Kidney epithelial cell (primary cell): ENCODE measurements around the gene CLCA1. TPM values are rescaled to one million over a fixed set of nuclear protein-coding genes. Genes with fewer than 3 reads are reported as not detected.

Experiments used
- DNase-seq: peaks from one replicate; pipeline ENCODE4 v3.0.0-alpha.2; 2010; ENCODE audit warnings: low read depth
- H3K27me3 ChIP-seq: 2 replicates; pipeline ENCODE4 v1.6.0; 2011; ENCODE audit warnings: low read length; ENCODE audit not compliant: control insufficient read depth, insufficient read depth
- H3K36me3 ChIP-seq: 2 replicates; pipeline ENCODE4 v1.5.1; 2011; ENCODE audit warnings: low read length; ENCODE audit not compliant: control insufficient read depth, insufficient read depth
- H3K4me3 ChIP-seq: 2 replicates; pipeline ENCODE4 v1.5.1; 2011; ENCODE audit warnings: low read depth, mild to moderate bottlenecking, control low read depth, low read length
- total RNA-seq: library from RNA; depleted of rRNA; stranded (reverse); fragments of >200 nt; gene quantifications from 2 replicates; pipeline ENCODE4 v1.2.3, GENCODE V29; 2015
- TF ChIP-seq, protein P1 (sequence below): IDR thresholded peaks from 2 replicates; pipeline ENCODE4 v1.5.1; 2011; ENCODE audit warnings: mild to moderate bottlenecking, moderate library complexity, low read length, control low read depth, inconsistent platforms; ENCODE audit not compliant: insufficient read depth, poor library complexity, severe bottlenecking

The CLCA1 gene
- total RNA-seq, 1 donor from 2014 or later, result not detected

DNA sequence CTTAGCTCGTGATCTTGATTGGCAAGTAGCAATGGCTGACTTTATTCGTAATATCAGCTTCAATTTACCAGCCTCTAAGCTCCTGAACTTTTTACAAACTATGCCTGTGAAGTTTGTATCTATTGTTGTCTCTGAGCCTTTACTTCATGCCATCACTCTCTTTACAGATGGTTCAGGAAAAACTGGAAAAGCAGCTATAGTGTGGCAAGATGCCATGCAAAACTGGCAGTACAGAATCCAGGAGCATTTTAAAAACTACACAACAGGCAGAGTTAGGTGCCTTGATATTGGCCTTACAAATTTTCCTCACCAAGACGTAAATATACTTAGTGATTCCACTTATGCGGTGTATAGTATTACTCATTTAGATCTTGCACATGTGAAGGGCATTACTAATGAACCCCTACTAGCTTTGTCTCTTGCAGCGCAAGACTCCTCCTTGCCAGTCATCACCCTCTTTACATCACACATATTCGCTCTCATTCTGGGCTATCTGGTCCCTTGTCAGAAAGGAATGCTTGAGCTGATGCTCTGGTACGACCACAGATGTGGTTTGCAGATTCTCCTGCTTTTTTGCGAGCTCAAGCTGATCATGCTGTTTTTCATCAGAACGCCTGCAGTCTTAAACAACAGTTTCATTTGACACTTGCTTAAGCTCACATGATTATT, 36.3 kb downstream of the CLCA1 start:
- no peak for DNase-seq
- H3K36me3 ChIP-seq, result no peaks in the 10 kb centered on the region
- TF ChIP-seq, protein P1, sequence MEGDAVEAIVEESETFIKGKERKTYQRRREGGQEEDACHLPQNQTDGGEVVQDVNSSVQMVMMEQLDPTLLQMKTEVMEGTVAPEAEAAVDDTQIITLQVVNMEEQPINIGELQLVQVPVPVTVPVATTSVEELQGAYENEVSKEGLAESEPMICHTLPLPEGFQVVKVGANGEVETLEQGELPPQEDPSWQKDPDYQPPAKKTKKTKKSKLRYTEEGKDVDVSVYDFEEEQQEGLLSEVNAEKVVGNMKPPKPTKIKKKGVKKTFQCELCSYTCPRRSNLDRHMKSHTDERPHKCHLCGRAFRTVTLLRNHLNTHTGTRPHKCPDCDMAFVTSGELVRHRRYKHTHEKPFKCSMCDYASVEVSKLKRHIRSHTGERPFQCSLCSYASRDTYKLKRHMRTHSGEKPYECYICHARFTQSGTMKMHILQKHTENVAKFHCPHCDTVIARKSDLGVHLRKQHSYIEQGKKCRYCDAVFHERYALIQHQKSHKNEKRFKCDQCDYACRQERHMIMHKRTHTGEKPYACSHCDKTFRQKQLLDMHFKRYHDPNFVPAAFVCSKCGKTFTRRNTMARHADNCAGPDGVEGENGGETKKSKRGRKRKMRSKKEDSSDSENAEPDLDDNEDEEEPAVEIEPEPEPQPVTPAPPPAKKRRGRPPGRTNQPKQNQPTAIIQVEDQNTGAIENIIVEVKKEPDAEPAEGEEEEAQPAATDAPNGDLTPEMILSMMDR, result no peak
- H3K4me3 ChIP-seq, result no peak overlapping the region
- H3K27me3 ChIP-seq, result no peaks in the 10 kb centered on the region

DNA sequence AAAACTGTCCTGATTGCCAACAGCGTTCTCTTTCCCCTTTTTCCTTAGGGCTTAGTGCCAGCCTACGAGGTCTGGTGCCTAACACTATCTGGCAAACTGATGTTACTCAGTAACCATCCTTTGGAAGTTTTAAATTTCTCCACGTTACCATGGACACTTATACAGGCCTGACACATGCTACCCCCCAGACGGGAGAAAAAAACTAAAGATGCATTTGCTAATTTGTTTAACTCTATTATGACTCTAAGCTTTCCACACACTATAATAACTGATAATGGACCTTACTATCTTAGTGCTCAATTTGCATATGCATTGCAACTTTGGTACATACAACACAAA, 36.8 kb downstream of the CLCA1 start:
- no peak for DNase-seq
- Histone ChIP-seq H3K27me3 (no peaks in the 10 kb centered on the region), H3K36me3 (no peaks in the 10 kb centered on the region), H3K4me3 (no peak overlapping the region)
- TF ChIP-seq, protein P1, result no peak

DNA sequence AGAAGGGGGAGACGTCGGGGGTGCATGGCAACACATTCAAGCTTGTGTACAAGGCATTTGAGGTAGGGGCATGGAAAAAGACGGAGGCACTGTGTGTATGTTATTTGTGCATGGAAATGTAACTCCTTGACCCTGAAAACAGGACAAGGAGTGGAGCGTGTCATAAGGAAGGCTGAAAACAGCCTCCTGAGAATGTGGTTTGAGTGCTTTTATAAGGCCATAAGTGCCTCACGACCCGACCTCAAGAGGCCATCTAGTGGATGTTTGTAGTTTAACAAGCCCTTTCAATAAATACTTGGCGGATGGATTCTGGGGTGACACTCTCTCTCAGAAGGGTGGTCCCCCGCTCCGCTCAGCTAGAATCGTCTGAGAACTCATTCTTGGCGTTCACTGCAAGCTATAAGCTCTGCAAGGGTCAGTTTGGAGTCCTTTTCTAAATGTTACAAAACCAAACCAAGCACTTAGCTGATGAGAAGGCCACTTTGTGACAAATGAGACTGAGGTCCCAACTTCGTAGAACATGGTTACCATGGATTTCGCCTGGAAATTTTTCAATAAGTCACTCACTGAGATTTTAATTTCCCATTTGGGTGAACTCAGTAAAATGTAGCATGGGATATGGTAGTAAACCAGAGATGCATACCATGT, 39.3 kb downstream of the CLCA1 start:
- Histone ChIP-seq H3K27me3 (no peaks in the 10 kb centered on the region), H3K4me3 (no peak overlapping the region), H3K36me3 (no peaks in the 10 kb centered on the region)
- no peak for DNase-seq
- TF ChIP-seq, protein P1, result peak; percentile 48

DNA sequence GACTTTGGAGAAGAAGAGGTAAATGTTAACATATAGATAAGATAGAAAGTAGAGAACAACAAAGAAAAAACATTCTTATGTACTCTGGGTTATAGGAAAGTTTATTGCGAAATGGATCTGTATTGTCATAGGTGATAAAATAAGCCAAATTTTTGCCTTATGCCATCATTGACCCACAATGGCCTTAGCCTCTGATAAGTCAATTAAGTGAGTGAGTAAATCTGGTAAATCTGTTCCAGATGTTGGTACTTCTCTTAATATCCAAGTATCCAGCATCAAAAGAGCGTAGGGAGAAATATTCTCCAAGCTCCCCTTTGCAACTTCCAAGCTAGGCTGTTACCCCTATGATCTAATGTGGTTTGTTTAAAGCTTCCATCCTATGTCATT, 39.8 kb downstream of the CLCA1 start:
- H3K27me3 ChIP-seq, result no peaks in the 10 kb centered on the region
- DNase-seq, result no peak

DNA sequence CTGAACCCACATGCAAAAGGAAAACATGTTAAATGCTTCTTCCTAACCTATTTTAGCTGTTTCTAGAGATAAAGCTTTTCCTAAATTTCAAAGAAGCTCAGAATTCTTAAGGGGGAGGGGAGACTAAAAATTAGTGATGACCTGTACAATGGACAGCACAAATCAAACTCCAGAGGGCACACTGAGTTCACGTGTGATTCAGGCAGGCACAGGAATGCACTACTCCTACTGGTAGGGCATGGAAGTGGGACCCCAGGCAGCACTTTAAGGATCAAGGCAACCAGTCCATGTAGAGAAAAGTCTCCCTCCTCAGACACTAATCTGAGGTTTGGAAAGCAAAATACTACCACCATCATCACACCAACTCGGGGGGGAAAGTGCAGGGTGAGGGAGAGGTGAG, 46.9 kb downstream of the CLCA1 start:
- DNase-seq, result no peak
- Histone ChIP-seq H3K36me3 (no peaks in the 10 kb centered on the region), H3K27me3 (no peaks in the 10 kb centered on the region), H3K4me3 (no peak overlapping the region)
- TF ChIP-seq, protein P1, result peak; percentile 49

More for the DNA sequence above, 39.8 kb downstream of the CLCA1 start:
- H3K4me3 ChIP-seq, result no peak overlapping the region
- TF ChIP-seq, protein P1, result no peak
- no peaks in the 10 kb centered on the region for H3K36me3 ChIP-seq

DNA sequence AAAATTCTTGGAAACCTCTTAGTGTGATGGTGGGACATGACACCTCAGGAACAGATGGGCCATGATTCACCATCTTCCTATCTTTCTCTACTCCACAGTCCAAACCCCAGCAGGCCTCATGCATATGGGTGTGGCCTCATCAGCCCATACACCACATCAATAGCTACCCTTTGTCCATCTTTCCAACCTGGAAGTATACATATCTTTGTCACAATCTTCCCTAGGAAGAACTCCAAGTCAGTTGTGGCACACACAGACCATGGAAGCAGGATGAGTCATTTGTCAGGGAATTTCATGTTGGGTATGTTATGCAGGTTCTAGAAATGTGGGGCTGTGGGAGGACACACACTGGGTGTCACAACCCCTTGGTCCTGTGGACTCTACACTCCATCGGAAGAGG, 47.6 kb downstream of the CLCA1 start:
- TF ChIP-seq, protein P1, result no peak

More for the DNA sequence above, 47.6 kb downstream of the CLCA1 start:
- H3K36me3 ChIP-seq, result no peaks in the 10 kb centered on the region
- DNase-seq, result no peak
- H3K4me3 ChIP-seq, result no peak overlapping the region
- H3K27me3 ChIP-seq, result no peaks in the 10 kb centered on the region
